IMR-90 (cell line): Measurements from ENCODE around the gene SFXN3. TPM values are rescaled to one million over a fixed set of nuclear protein-coding genes. Genes with fewer than 3 reads are reported as not detected.

Source experiments
- ATAC-seq: fragments of 200-7000 bp; cut with Tn5 transposase; 2 replicates; pipeline ENCODE4 v1.9.1; 2020; ENCODE audit warnings: low read depth, mild to moderate bottlenecking, moderate library complexity
- BruUV-seq: library from RNA; stranded (reverse); fragments of 400-500 nt; replicated peaks from 2 replicates; lab custom pipeline; 2021; lab: Mats Ljungman, UMichigan
- CTCF ChIA-PET: fragments of 300-600 bp; formaldehyde crosslinking; extraction: SDS; loops from one replicate; lab custom pipeline; 2021; ENCODE audit warnings: antibody characterized with exemption; lab: Yijun Ruan, JAX
- POLR2A ChIA-PET: fragments of 300-600 bp; sonication (Branson Sonifier 250); formaldehyde crosslinking; loops from one replicate; lab custom pipeline; 2022; ENCODE audit warnings: antibody characterized with exemption; ENCODE audit not compliant: unreplicated experiment; lab: Charles Lee
- DNase-seq: peaks from one replicate; pipeline ENCODE4 v3.0.0; 2013
- H2AFZ ChIP-seq: replicated peaks from 2 replicates; pipeline ENCODE3; 2013; ENCODE audit warnings: low read length, mild to moderate bottlenecking; ENCODE audit not compliant: poor library complexity
- H2AK5ac ChIP-seq: 2 replicates; pipeline ENCODE4 v1.6.1; 2013; ENCODE audit warnings: low read depth, low read length, inconsistent platforms
- H2AK9ac ChIP-seq: replicated peaks from 2 replicates; pipeline ENCODE3; 2013; ENCODE audit warnings: mild to moderate bottlenecking, low read depth, low read length, moderate library complexity; ENCODE audit not compliant: poor library complexity
- H2BK120ac ChIP-seq: 2 replicates; pipeline ENCODE4 v1.6.1; 2013; ENCODE audit warnings: low read depth, low read length, inconsistent platforms
- H2BK15ac ChIP-seq: 3 replicates; pipeline ENCODE4 v1.6.1; 2013; ENCODE audit warnings: low read depth, low read length, inconsistent platforms
- H2BK20ac ChIP-seq: 2 replicates; pipeline ENCODE4 v1.6.1; 2013; ENCODE audit warnings: low read depth, mild to moderate bottlenecking, inconsistent platforms, low read length, moderate library complexity
- H2BK5ac ChIP-seq: 2 replicates; pipeline ENCODE4 v1.6.1; 2013; ENCODE audit warnings: mild to moderate bottlenecking, low read depth, low read length, inconsistent platforms; ENCODE audit not compliant: poor library complexity, severe bottlenecking
- H3K14ac ChIP-seq: replicated peaks from 2 replicates; pipeline ENCODE4 v1.6.1; 2013; ENCODE audit warnings: low read depth, low read length, inconsistent platforms
- H3K18ac ChIP-seq: 2 replicates; pipeline ENCODE4 v1.6.1; 2013; ENCODE audit warnings: low read depth, low read length, control low read depth
- H3K23ac ChIP-seq: 2 replicates; pipeline ENCODE4 v1.6.1; 2013; ENCODE audit warnings: low read depth, low read length, inconsistent platforms
- H3K27ac ChIP-seq: 2 replicates; pipeline ENCODE4 v1.5.1; 2013; ENCODE audit warnings: mild to moderate bottlenecking, control low read depth, low read length; ENCODE audit not compliant: insufficient read depth
- H3K27me3 ChIP-seq: 2 replicates; pipeline ENCODE4 v1.6.1; 2013; ENCODE audit warnings: low read length; ENCODE audit not compliant: control insufficient read depth, insufficient read depth
- H3K36me3 ChIP-seq: 2 replicates; pipeline ENCODE4 v1.6.1; 2013; ENCODE audit warnings: low read length, mixed read lengths; ENCODE audit not compliant: control insufficient read depth, insufficient read depth
- H3K4ac ChIP-seq: 2 replicates; pipeline ENCODE4 v1.6.1; 2013; ENCODE audit warnings: low read depth, low read length, inconsistent platforms
- H3K4me1 ChIP-seq: 2 replicates; pipeline ENCODE4 v1.6.1; 2013; ENCODE audit warnings: low read length, mixed read lengths; ENCODE audit not compliant: control insufficient read depth, insufficient read depth
- H3K4me2 ChIP-seq: 2 replicates; pipeline ENCODE4 v1.6.1; 2013; ENCODE audit warnings: low read depth, mild to moderate bottlenecking, control low read depth, low read length, moderate library complexity
- H3K4me3 ChIP-seq: 2 replicates; pipeline ENCODE4 v1.5.1; 2013; ENCODE audit warnings: low read depth, mild to moderate bottlenecking, control low read depth, low read length, moderate library complexity; ENCODE audit not compliant: insufficient read depth
- H3K56ac ChIP-seq: 2 replicates; pipeline ENCODE4 v1.6.1; 2013; ENCODE audit warnings: low read length, inconsistent platforms; ENCODE audit not compliant: insufficient read depth; ENCODE audit errors: extremely low read depth
- H3K79me1 ChIP-seq, 2 experiments: 2 replicates each; pipeline ENCODE4 v1.6.1; 2013; ENCODE audit warnings: low read length in 2 of 2, inconsistent platforms in 1 of 2, low read depth in 1 of 2
- H3K9ac ChIP-seq: 2 replicates; pipeline ENCODE4 v1.6.1; 2013; ENCODE audit warnings: low read depth, low read length, control low read depth
- H3K9me1 ChIP-seq: 2 replicates; pipeline ENCODE4 v1.6.1; 2013; ENCODE audit warnings: low read length, inconsistent platforms; ENCODE audit not compliant: insufficient read depth
- H3K9me3 ChIP-seq: 2 replicates; pipeline ENCODE4 v1.6.1; 2013; ENCODE audit warnings: low read length; ENCODE audit not compliant: control insufficient read depth, insufficient read depth
- H4K20me1 ChIP-seq: 2 replicates; pipeline ENCODE4 v1.6.1; 2013; ENCODE audit warnings: low read length, inconsistent platforms; ENCODE audit not compliant: insufficient read depth
- H4K5ac ChIP-seq: 2 replicates; pipeline ENCODE4 v1.6.1; 2013; ENCODE audit warnings: mild to moderate bottlenecking, low read depth, low read length, control low read depth
- H4K8ac ChIP-seq, 2 experiments: 2 replicates each; pipeline ENCODE4 v1.6.1; 2013; ENCODE audit warnings: low read depth in 2 of 2, low read length in 2 of 2, control low read depth in 1 of 2, inconsistent platforms in 1 of 2
- H4K91ac ChIP-seq: 2 replicates; pipeline ENCODE4 v1.6.1; 2013; ENCODE audit warnings: low read depth, low read length, inconsistent platforms; ENCODE audit not compliant: insufficient read depth
- BHLHE40 ChIP-seq: fragments of 150-350 bp; IDR thresholded peaks from 2 replicates; pipeline ENCODE4 v1.6.1; 2016; ENCODE audit warnings: mild to moderate bottlenecking, low read depth, low read length
- CEBPB ChIP-seq: IDR thresholded peaks from 2 replicates; pipeline ENCODE4 v1.6.1; 2012; ENCODE audit warnings: low read depth, low read length, improper control_type of control experiment
- CHD1 ChIP-seq: IDR thresholded peaks from 2 replicates; pipeline ENCODE4 v1.6.1; 2012; ENCODE audit warnings: low read depth, low read length, improper control_type of control experiment
- FOS ChIP-seq: fragments of 150-350 bp; IDR thresholded peaks from 2 replicates; pipeline ENCODE4 v1.6.1; 2016; ENCODE audit warnings: low read depth, low read length
- MAFK ChIP-seq: IDR thresholded peaks from 2 replicates; pipeline ENCODE4 v1.6.1; 2012; ENCODE audit warnings: low read depth, low read length, improper control_type of control experiment
- MAZ ChIP-seq: IDR thresholded peaks from 2 replicates; pipeline ENCODE4 v1.6.1; 2012; ENCODE audit warnings: low read depth, mild to moderate bottlenecking, low read length, improper control_type of control experiment, moderate library complexity, borderline replicate concordance
- MXI1 ChIP-seq: IDR thresholded peaks from 2 replicates; pipeline ENCODE4 v1.6.1; 2012; ENCODE audit warnings: low read depth, mild to moderate bottlenecking, low read length, moderate library complexity, borderline replicate concordance
- NFE2L2 ChIP-seq: fragments of 150-350 bp; IDR thresholded peaks from 2 replicates; pipeline ENCODE4 v1.6.1; 2016; ENCODE audit warnings: low read depth, mild to moderate bottlenecking, low read length
- POLR2A ChIP-seq: IDR thresholded peaks from 2 replicates; pipeline ENCODE4 v1.6.1; 2012; ENCODE audit warnings: mild to moderate bottlenecking, low read depth, low read length
- RAD21 ChIP-seq: IDR thresholded peaks from 2 replicates; pipeline ENCODE4 v1.6.1; 2012; ENCODE audit warnings: low read length, improper control_type of control experiment
- RCOR1 ChIP-seq: IDR thresholded peaks from 2 replicates; pipeline ENCODE4 v1.6.1; 2012; ENCODE audit warnings: mild to moderate bottlenecking, low read length, improper control_type of control experiment; ENCODE audit not compliant: insufficient replicate concordance
- RFX5 ChIP-seq: IDR thresholded peaks from 2 replicates; pipeline ENCODE4 v1.8.0; 2012; ENCODE audit warnings: low read depth, mild to moderate bottlenecking, low read length, moderate library complexity
- SMC3 ChIP-seq: fragments of 150-350 bp; IDR thresholded peaks from 2 replicates; pipeline ENCODE4 v1.6.1; 2016; ENCODE audit warnings: low read depth, mild to moderate bottlenecking, antibody characterized with exemption, low read length, moderate library complexity
- WGBS, 2 experiments: methylation state at CpG; one replicate each; pipeline versions ENCODE4 v1.1.5 to v1.1.7; 2013; ENCODE audit warnings: missing lambda C conversion rate in 2 of 2; ENCODE audit not compliant: insufficient read length in 1 of 2; ENCODE audit errors: extremely low coverage in 2 of 2; 5-methylcytosine and 5-hydroxymethylcytosine counted together
- dilution Hi-C: fragments of 300-500 bp; cut with HindIII; formaldehyde crosslinking; loops from one replicate; pipeline ENCODE4 v1.14.3; 2018; ENCODE audit warnings: low sequenced_read_pairs; ENCODE audit not compliant: unreplicated experiment
- in situ Hi-C: fragments of 300-500 bp; cut with MboI; formaldehyde crosslinking; loops from 3 replicates; pipeline ENCODE4 v1.14.3; 2019; ENCODE audit warnings: low sequenced_read_pairs, inconsistent platforms, mixed read lengths
- intact Hi-C: fragments of 100-400 bp; cut with micrococcal nuclease; formaldehyde crosslinking; loops from 2 replicates; pipeline ENCODE4 v1.10.0; 2022
- polyA plus RNA-seq, 3 experiments: library from polyadenylated mRNA; depleted of rRNA; stranded (reverse); fragments of >200 nt; gene quantifications; 2 replicates each; pipeline ENCODE4 v1.2.3, GENCODE V29; 2012; ENCODE audit warnings: low replicate concordance in 1 of 3
- total RNA-seq: library from RNA; depleted of rRNA; stranded (reverse); fragments of >200 nt; gene quantifications from 2 replicates; pipeline ENCODE4 v1.2.3, GENCODE V29; 2012
- TF ChIP-seq, protein P1 (sequence below): conservative IDR thresholded peaks from 2 replicates; pipeline ENCODE4 v1.5.1; 2012; ENCODE audit warnings: mild to moderate bottlenecking, low read depth, low read length, improper control_type of control experiment
- TF ChIP-seq, protein P2 (sequence below): fragments of 150-350 bp; IDR thresholded peaks from 2 replicates; pipeline ENCODE4 v1.6.1; 2017; ENCODE audit warnings: mild to moderate bottlenecking, antibody characterized with exemption, low read length, low read depth
- TF ChIP-seq, protein P3 (sequence below): fragments of 150-350 bp; IDR thresholded peaks from 2 replicates; pipeline ENCODE4 v1.6.1; 2016; ENCODE audit warnings: low read depth, mild to moderate bottlenecking, low read length, moderate library complexity, borderline replicate concordance

The SFXN3 gene
- total and polyA plus RNA-seq, 2 of the 4 experiments (the other 2 are of a cell fraction): 64.7 to 77.2 TPM

DNA sequence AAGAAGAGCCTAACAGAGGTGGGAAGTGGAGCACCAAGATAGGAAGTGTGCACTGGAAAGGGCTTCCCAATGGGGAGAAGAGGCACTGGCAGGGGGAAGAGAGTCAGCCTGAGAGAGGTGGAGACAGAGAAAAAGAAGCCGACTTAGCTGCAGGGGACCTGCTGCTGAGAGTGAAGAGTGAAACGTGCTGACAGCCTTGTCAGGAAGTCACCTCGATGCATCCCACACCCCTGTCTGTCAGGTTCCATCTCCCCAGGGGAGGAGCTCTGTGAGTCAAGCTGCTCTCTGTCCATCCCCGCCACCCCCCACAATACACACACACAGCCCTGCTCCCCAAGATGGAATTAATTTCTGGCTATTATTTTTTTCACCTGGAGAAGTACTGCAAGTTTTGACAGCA, 44.7 kb downstream of the SFXN3 start:
- CTCF ChIA-PET: interaction anchor here (0.9 to 1.2 kb wide), 3 partner anchors 15 to 33 kb away, joined by 3 to 6 read pairs (median 3); no protein-coding TSS in a partner anchor
- no peaks in the 10 kb centered on the region for H3K4me1 ChIP-seq
- no peak overlapping the region for H3K4me2 ChIP-seq
- no peak overlapping the region for H2BK15ac ChIP-seq
- intact Hi-C loops: no loop called here
- H4K91ac ChIP-seq: no peak overlapping the region
- H3K27me3 ChIP-seq: peaks cover 60% of the 10 kb centered on the region
- TF ChIP-seq NFE2L2: no peak
- TF ChIP-seq RAD21: no peak
- TF ChIP-seq, protein P1, sequence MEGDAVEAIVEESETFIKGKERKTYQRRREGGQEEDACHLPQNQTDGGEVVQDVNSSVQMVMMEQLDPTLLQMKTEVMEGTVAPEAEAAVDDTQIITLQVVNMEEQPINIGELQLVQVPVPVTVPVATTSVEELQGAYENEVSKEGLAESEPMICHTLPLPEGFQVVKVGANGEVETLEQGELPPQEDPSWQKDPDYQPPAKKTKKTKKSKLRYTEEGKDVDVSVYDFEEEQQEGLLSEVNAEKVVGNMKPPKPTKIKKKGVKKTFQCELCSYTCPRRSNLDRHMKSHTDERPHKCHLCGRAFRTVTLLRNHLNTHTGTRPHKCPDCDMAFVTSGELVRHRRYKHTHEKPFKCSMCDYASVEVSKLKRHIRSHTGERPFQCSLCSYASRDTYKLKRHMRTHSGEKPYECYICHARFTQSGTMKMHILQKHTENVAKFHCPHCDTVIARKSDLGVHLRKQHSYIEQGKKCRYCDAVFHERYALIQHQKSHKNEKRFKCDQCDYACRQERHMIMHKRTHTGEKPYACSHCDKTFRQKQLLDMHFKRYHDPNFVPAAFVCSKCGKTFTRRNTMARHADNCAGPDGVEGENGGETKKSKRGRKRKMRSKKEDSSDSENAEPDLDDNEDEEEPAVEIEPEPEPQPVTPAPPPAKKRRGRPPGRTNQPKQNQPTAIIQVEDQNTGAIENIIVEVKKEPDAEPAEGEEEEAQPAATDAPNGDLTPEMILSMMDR: no peak
- no peak for TF ChIP-seq CHD1
- no peak for TF ChIP-seq RCOR1
- TF ChIP-seq MAZ: no peak
- no peak for TF ChIP-seq FOS
- no peak for TF ChIP-seq RFX5
- TF ChIP-seq SMC3: no peak
- no peak for TF ChIP-seq CEBPB
- TF ChIP-seq, protein P2, sequence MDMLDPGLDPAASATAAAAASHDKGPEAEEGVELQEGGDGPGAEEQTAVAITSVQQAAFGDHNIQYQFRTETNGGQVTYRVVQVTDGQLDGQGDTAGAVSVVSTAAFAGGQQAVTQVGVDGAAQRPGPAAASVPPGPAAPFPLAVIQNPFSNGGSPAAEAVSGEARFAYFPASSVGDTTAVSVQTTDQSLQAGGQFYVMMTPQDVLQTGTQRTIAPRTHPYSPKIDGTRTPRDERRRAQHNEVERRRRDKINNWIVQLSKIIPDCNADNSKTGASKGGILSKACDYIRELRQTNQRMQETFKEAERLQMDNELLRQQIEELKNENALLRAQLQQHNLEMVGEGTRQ: no peak
- TF ChIP-seq, protein P3, sequence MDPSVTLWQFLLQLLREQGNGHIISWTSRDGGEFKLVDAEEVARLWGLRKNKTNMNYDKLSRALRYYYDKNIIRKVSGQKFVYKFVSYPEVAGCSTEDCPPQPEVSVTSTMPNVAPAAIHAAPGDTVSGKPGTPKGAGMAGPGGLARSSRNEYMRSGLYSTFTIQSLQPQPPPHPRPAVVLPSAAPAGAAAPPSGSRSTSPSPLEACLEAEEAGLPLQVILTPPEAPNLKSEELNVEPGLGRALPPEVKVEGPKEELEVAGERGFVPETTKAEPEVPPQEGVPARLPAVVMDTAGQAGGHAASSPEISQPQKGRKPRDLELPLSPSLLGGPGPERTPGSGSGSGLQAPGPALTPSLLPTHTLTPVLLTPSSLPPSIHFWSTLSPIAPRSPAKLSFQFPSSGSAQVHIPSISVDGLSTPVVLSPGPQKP: no peak
- no peak for TF ChIP-seq MXI1
- no peak for TF ChIP-seq BHLHE40
- no peak for TF ChIP-seq POLR2A
- no peak for TF ChIP-seq MAFK
- no peak overlapping the region for H3K14ac ChIP-seq
- WGBS, 2 experiments: 6% methylated on average over 3 of the region's 4 CpGs; no CpG with 5 or more reads in 1 of the 2 experiments
- DNase-seq (no peak), ATAC-seq (no peak)
- no peaks in the 10 kb centered on the region; the same call in 1 of the 2 replicates for H4K20me1 ChIP-seq
- no peak overlapping the region for H4K8ac ChIP-seq
- BruUV-seq: no TSS peak
- H3K9me3 ChIP-seq: no peaks in the 10 kb centered on the region
- no peak overlapping the region for H3K27ac ChIP-seq
- no peak overlapping the region for H2BK20ac ChIP-seq
- no peak overlapping the region for H3K23ac ChIP-seq
- no peak overlapping the region for H2AK9ac ChIP-seq
- no peak overlapping the region for H2BK5ac ChIP-seq
- H3K4ac ChIP-seq: no peak overlapping the region
- H2AFZ ChIP-seq: no peak overlapping the region
- no peak overlapping the region for H3K4me3 ChIP-seq
- POLR2A ChIA-PET: no interaction called here
- dilution Hi-C loops: no loop called here
- no peaks in the 10 kb centered on the region for H3K79me1 ChIP-seq
- no peaks in the 10 kb centered on the region; the same call in 1 of the 2 replicates for H3K9me1 ChIP-seq
- no peak overlapping the region for H3K56ac ChIP-seq
- no peaks in the 10 kb centered on the region for H3K36me3 ChIP-seq
- no peak overlapping the region for H3K18ac ChIP-seq
- no peak overlapping the region for H2BK120ac ChIP-seq
- H4K5ac ChIP-seq: no peak overlapping the region
- H3K9ac ChIP-seq: no peak overlapping the region
- in situ Hi-C loops: no loop called here
- no peak overlapping the region for H2AK5ac ChIP-seq
